Adrenal gland (tissue), 12 donors: ENCODE data around the gene ESRP2. TPM values are rescaled to one million over a fixed set of nuclear protein-coding genes. Genes with fewer than 3 reads are reported as not detected.

ENCODE experiments used
- DNase-seq, 7 donors: peaks; one replicate each; pipeline ENCODE4 v3.0.0-alpha.2; 2019 to 2020
- H3K27ac ChIP-seq, 5 donors: fragments of 200-600 bp; sonication (generic) in 4 of 5; 1 replicate in 3 of 5; 2 replicates in 2 of 5; pipeline versions ENCODE4 v1.5.1 to v1.8.0; 2016 to 2020; ENCODE audit warnings: mild to moderate bottlenecking in 1 of 5
- H3K27me3 ChIP-seq: fragments of 200-600 bp; 2 replicates; pipeline ENCODE4 v1.8.0; 2021
- H3K36me3 ChIP-seq, 2 donors: fragments of 200-600 bp; replicated peaks in 1 of 2; 1 replicate in 1 of 2; 2 replicates in 1 of 2; pipeline versions ENCODE4 v1.5.1 to v1.8.0; 2018 to 2022
- H3K4me1 ChIP-seq, 2 donors: fragments of 200-600 bp; replicated peaks in 1 of 2; 1 replicate in 1 of 2; 2 replicates in 1 of 2; pipeline versions ENCODE4 v1.5.1 to v1.8.0; 2018 to 2021
- H3K4me3 ChIP-seq, 4 donors: fragments of 200-600 bp; sonication (generic) in 3 of 4; one replicate each; pipeline ENCODE4 v1.5.1; 2016 to 2018
- H3K9me3 ChIP-seq, 3 donors: fragments of 200-600 bp; sonication (generic) in 1 of 3; replicated peaks in 1 of 3; 1 replicate in 2 of 3; 2 replicates in 1 of 3; pipeline versions ENCODE4 v1.5.1 to v1.8.0; 2016 to 2021
- POLR2A ChIP-seq, 2 donors: fragments of 450-650 bp; IDR thresholded peaks; one replicate each; pipeline ENCODE4 v1.6.1; 2017; ENCODE audit warnings: antibody characterized with exemption in 2 of 2, mild to moderate bottlenecking in 2 of 2, moderate library complexity in 1 of 2
- WGBS, 4 donors: extraction: QIAGEN DNeasy Blood & Tissue Kit in 2 of 4; methylation state at CpG; one replicate each; pipeline versions ENCODE4 v1.1.5 to v1.1.7; 2013 to 2017; 5-methylcytosine and 5-hydroxymethylcytosine counted together
- intact Hi-C, 2 donors: fragments of 100-400 bp; cut with DNase I; formaldehyde crosslinking; loops; one replicate each; pipeline versions ENCODE4 v1.14.1 to v1.15.0; 2022 to 2023
- polyA plus RNA-seq, 3 donors: library from polyadenylated mRNA; stranded (reverse); fragments of 200-250 nt in 2 of 3; fragments of 350-450 nt in 1 of 3; fragmentation: Illumina TruSeq in 1 of 3; extraction: RNeasy Lipid Tissue Mini Kit (QIAGEN cat#74804) in 1 of 3; gene quantifications; one replicate each; pipeline ENCODE4 v1.2.3, GENCODE V29; 2013 to 2014
- total RNA-seq, 9 donors: library from RNA; depleted of rRNA in 4 of 9; stranded (reverse); fragments of >200 nt in 4 of 9; fragments of 120-200 nt in 1 of 9; fragmentation: NEBNext Ultra II Directional in 1 of 9; extraction: Animal tissue kit (Norgen Biotek cat#: 25700) in 1 of 9; gene quantifications; one replicate each; pipeline versions ENCODE4 v1.1.0 to v1.2.4, GENCODE V29; 2013 to 2023
- TF ChIP-seq, protein P1 (sequence below), 6 experiments: fragments of 450-650 bp in 4 of 6; fragments of 200-600 bp in 2 of 6; sonication (generic) in 1 of 6; IDR thresholded peaks; 1 replicate in 5 of 6; 2 replicates in 1 of 6; pipeline versions ENCODE4 v1.5.1 to v1.8.0; 2016 to 2021; ENCODE audit warnings: antibody characterized with exemption in 6 of 6, mild to moderate bottlenecking in 2 of 6, moderate library complexity in 1 of 6
- donor health status: healthy with polysubstance abuse.
- donor health status: Bipolar disorder and iron deficiency.
- donor health status: DM: yes; HTN: yes; CAD: no.
- donor health status: DM: no; HTN: no; CAD: no.
- donor health status: DM: no; HTN: no; CAD: no.
- donor health status: DM: yes; HTN: yes; CAD: no.

ESRP2 gene
- total and polyA plus RNA-seq, 12 donors = 0.13 to 2.2 (median 0.43) TPM

DNA sequence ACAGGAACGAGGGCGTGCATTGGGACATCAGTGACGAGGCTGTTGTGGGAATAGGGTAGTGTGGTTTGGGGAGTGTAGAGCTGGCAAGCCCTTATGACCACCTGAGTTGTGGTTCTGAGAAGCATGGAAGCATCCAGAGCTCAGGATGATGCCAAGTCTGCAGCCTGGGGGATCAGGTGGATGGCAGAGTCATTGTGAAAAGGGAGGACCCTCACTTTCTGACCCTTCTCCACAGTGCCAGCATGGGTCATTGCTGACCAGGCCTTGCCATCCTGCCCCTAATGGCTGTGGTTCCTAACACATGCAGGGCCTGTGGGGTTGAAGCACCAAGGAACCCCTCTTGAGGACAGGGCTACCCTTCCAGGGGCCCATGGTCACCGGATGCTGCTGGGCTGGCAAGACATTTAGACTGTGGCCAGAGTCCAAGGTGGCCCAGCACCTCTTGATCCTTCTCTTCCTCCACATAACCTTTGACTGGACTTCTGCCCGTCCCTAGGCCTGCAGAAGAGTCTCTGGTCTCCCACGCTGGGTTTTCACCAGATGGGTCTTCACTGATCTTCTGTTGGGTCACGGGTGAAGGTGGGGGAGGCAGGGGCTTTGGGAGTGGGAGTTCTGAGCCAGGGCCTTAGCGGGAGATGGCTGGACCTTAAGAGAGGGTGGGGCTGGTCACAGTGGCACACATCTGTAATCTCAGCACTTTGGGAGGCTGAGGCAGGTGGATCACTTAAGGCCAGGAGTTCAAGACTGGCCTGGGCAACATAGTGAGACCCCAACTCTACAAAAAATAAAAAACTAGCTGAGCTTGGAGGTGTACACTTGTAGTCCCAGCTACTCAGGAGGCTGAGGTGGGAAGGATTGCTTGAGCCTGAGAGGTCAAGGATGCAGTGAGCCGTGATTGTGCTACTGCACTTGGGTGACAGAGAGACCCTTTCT, 7.3 kb upstream of the ESRP2 start:
- peak in 1 of 7 donors; percentile 17 for DNase-seq
- WGBS, 4 donors = 83 to 88% (median 84%) methylated on average over 8 to 9 of the region's 9 CpGs
- intact Hi-C loops = loop anchor here in 1 of 2 donors (5.0 kb wide), 1 partner anchor 84 kb away; no protein-coding TSS in a partner anchor

DNA sequence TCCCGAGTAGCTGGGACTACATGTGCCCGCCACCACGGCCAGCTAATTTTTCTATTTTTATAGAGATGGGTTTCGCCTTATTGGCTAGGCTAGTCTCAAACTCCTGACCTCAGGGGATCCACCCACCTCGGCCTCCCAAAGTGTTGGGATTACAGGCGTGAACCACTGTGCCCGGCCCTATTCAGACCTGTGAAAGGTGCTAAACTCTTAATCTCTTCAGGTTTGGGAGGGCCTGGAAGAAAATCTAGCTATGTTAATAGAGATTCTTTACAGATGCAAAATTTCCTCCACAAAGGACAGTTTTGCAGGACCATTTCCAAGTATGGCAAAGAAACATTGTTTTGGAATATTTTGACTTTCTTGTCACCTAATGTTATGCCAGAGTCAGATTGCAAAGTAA, 6.2 kb upstream of the ESRP2 start:
- H3K9me3 ChIP-seq = no peaks in the 10 kb centered on the region
- intact Hi-C loops = loop anchor here in 1 of 2 donors (5.0 kb wide), 1 partner anchor 85 kb away; no protein-coding TSS in a partner anchor
- no peak overlapping the region for H3K27ac ChIP-seq
- no peak for DNase-seq
- 84 to 90% (median 88%) methylated on average over 7 of the region's 7 CpGs for WGBS, 4 donors
- no peaks in the 10 kb centered on the region for H3K27me3 ChIP-seq
- H3K4me3 ChIP-seq = no peak overlapping the region
- H3K4me1 ChIP-seq = peaks cover 12 to 25% of the 10 kb centered on the region in 2 donors
- TF ChIP-seq, protein P1, sequence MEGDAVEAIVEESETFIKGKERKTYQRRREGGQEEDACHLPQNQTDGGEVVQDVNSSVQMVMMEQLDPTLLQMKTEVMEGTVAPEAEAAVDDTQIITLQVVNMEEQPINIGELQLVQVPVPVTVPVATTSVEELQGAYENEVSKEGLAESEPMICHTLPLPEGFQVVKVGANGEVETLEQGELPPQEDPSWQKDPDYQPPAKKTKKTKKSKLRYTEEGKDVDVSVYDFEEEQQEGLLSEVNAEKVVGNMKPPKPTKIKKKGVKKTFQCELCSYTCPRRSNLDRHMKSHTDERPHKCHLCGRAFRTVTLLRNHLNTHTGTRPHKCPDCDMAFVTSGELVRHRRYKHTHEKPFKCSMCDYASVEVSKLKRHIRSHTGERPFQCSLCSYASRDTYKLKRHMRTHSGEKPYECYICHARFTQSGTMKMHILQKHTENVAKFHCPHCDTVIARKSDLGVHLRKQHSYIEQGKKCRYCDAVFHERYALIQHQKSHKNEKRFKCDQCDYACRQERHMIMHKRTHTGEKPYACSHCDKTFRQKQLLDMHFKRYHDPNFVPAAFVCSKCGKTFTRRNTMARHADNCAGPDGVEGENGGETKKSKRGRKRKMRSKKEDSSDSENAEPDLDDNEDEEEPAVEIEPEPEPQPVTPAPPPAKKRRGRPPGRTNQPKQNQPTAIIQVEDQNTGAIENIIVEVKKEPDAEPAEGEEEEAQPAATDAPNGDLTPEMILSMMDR (IDR thresholded peaks at IDR 0.05) = no peak
- TF ChIP-seq POLR2A (IDR thresholded peaks at IDR 0.05) = no peak
- H3K36me3 ChIP-seq = no peaks in the 10 kb centered on the region

More for the DNA sequence above, 7.3 kb upstream of the ESRP2 start:
- Histone ChIP-seq H3K4me1 (peaks cover 12 to 34% of the 10 kb centered on the region in 2 donors), H3K27ac (no peak overlapping the region), H3K36me3 (no peaks in the 10 kb centered on the region), H3K4me3 (no peak overlapping the region), H3K9me3 (no peaks in the 10 kb centered on the region), H3K27me3 (no peaks in the 10 kb centered on the region)
- TF ChIP-seq, protein P1 (IDR thresholded peaks at IDR 0.05) = no peak
- no peak for TF ChIP-seq POLR2A (IDR thresholded peaks at IDR 0.05)

DNA sequence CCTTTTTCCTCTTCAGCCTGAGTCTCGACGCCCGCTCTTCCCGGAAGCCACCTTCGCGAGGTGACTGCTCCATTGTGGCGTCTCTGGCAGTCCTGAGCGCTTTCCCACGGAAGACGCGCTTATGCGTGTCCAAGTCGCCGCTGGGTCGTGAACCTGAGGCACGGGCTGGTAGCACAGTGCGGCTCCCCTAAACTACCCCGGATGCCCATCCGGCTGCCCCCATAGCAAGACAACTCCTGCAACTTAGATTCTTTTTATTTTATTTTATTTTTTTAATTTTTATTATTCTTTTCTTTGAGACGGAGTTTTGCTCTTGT, 2.1 kb upstream of the ESRP2 start:
- H3K27ac ChIP-seq = peak overlapping the region; percentile 64 to 88 (median 86)
- H3K36me3 ChIP-seq = no peaks in the 10 kb centered on the region
- H3K4me3 ChIP-seq = peak overlapping the region in 2 of 4 donors; percentile 38 to 49
- WGBS, 4 donors = 15 to 22% (median 19%) methylated on average over 20 of the region's 20 CpGs
- peaks cover 5 to 22% of the 10 kb centered on the region in 2 donors for H3K4me1 ChIP-seq
- intact Hi-C loops = loop anchor here in 1 of 2 donors (10.0 kb wide), 1 partner anchor 143 kb away; no protein-coding TSS in a partner anchor
- no peak for DNase-seq
- H3K27me3 ChIP-seq = no peaks in the 10 kb centered on the region
- no peaks in the 10 kb centered on the region for H3K9me3 ChIP-seq
- TF ChIP-seq, protein P1 (IDR thresholded peaks at IDR 0.05) = peak in 1 of 6 experiments; percentile 20
- TF ChIP-seq POLR2A (IDR thresholded peaks at IDR 0.05) = no peak

DNA sequence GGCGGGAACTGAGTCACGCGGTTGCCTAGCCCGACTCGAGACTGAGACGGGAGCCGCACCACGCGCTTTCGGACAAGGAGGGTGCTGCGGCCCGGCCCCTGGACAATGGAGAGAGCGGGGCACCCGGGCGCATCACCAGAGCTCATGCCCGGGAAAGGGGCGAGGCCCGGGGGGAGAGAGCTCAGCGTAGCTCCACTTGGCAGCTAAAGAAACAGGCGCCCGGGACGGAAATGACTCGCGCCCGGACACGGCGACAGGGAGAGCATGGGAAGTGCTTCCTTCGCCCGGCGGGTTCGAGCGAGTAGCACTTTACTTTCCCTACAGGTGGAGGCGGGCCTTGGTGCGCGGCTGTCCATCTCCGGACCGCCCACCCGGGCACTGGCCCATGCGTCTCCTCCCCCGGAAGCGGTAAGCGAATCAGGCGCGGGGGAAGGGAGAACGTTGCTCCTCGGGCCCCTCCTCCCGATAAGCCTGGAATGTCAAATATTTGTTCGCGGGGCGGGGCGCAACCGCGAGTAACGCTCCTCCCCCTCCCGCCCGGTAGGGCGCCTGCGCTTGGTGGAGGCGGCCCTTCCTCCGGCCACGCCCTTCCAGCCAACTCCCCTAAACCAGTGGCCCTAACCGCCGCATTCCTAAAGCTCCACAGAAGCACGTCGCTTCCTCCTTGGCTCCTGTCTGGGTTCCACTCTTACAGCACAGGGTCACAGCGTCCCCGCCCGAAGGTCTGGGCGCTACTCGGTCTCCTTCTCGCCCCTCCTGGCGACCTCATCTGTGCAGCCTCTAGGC, 1.5 kb upstream of the ESRP2 start:
- intact Hi-C loops = loop anchor here in 1 of 2 donors (10.0 kb wide), 1 partner anchor 143 kb away; no protein-coding TSS in a partner anchor
- Histone ChIP-seq H3K4me1 (peaks cover 5 to 22% of the 10 kb centered on the region in 2 donors), H3K27me3 (no peaks in the 10 kb centered on the region), H3K4me3 (peak overlapping the region in 2 of 4 donors; percentile 53 to 57), H3K36me3 (no peaks in the 10 kb centered on the region), H3K27ac (peak overlapping the region; percentile 64 to 88 (median 86)), H3K9me3 (no peaks in the 10 kb centered on the region)
- TF ChIP-seq, protein P1 (IDR thresholded peaks at IDR 0.05) = peak in 1 of 6 experiments; percentile 7
- TF ChIP-seq POLR2A (IDR thresholded peaks at IDR 0.05) = peak; percentile 77 to 97
- DNase-seq = peak; percentile 98 to 99 (median 99)
- 0% methylated on average over 18 to 72 of the region's 72 CpGs for WGBS, 4 donors
